ENCODE measurements around the gene STIP1.
A peak's percentile ranks its signal among the peaks of the same experiment; 100 is the strongest.

STIP1 gene

DNA sequence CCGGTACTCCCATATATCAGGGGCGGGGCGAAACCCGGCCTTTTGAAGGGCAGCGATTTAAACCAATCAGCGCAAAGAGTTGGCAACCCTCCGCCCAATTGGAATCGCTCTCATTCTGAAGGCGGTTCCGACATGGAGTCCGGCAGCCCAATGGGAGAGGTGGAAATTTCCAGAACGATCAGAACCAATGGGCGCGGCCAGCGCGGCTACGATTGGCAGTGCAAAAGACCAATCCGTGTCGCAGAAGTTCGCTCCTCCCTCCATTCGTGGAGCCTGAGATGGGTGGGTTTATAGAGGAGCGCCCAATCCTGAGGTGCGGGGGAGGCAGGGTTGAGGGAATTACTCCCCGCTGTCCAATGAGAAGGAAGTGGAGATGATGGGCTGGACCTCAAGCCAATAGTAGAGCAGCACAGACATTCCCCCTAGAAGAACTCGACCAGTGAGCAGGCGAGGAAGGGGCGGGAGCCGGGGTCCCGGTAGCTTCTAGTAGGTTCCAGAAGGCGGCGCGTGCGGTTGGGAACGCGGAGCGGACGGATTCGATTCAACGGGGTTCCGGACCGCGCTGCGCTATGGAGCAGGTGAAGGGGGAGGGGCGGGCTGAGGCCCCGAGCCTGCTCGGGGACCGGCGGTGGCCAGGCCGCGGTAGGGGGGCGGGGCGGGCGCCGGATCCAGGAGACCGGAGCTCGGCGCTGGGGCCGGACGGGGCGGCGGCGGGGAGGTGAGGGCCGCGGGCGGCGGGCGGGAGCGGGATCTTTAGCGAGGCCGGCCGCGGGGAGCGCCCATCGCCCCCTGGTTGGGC, at the start of gene STIP1:
TSS of gene STIP1 (plus strand) at position 479 of the 799 bp plus-strand sequence. CDS start at position 570, 91 bp downstream.
- FAIRE-seq: peak; percentile 93

- no peak for FAIRE-seq
Measured at GRCh38 chr11:64136765-64137441, 49.1 kb upstream of the STIP1 start.

DNA sequence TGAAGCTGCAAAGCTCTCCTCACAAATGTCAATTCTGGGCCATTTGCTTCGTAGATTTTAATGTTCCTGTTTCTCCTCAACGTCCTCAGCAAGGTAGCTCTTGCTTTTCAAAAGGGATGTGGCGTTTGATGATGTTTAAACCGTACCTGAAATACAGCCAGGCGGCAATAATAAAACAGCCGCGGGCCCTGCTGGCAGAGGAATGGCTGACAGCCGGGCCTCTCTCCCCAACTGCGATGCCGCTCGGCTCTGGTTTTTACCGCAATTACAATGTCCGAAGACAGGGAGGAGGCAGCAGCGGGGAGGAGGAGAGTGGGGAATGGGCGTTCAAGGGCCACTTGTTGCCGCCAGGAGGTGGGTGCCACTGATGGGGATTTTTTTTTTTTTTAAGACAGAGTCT, 47.6 kb upstream of the STIP1 start:
- FAIRE-seq: no peak

GRCh38 chr11:64139049-64139448, 46.9 kb upstream of the STIP1 start:
- no peak for FAIRE-seq

DNA sequence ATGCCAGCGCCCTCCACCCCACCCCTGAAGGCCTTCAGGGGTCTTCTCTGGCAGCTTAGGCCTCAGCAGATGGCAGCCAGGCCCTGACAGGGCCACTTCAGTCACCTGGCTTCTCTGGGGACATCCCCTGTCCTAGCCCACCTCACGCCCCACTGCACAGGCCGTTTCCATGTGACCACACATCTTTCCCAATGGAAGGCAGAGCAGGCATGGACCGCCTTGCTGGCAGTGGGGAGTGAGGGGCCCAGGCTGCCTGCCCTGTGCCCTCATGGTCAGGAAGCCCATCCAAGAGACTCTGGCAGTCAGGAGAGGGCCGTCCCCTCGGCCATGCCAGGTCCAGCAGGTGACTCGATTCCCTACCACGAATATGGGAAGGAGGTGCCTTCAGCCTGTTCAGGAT, 45.9 kb upstream of the STIP1 start:
- no peak for FAIRE-seq

DNA sequence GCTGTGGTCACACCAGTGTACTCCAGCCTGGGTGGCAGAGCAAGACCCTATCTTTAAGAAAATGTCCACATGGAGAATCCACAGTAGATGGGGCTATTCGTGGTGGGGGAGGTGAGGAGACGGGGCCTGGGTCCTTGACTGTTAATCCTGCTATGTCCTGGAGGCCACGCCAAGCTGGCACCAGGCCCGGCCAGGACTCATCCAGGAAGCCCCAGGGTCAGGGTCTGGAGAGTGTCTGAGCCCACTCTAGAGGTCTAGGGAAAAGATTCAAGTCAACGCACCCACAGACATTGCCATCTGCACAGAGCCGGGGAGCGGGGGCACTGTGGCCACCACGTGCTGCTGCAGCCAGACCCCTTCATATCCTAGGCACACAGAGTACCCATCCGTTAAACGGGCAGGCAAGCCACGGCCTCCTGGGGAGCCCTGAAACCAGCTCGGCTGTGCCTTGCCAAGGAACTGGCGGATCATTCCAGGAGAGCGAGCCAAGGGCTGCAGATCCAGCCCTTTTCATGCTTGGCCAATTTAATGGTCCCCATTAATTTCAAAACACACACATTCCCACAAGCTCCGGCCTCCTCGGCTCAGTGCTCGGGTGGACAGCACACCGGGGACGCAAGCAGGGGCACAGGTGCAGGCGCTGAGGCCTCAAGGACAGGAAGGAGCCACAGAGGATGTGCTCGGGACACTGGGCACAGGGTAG, 44.7 kb upstream of the STIP1 start:
- FAIRE-seq: no peak

- FAIRE-seq: no peak
Measured at GRCh38 chr11:64144587-64145472, 41.1 kb upstream of the STIP1 start.

DNA sequence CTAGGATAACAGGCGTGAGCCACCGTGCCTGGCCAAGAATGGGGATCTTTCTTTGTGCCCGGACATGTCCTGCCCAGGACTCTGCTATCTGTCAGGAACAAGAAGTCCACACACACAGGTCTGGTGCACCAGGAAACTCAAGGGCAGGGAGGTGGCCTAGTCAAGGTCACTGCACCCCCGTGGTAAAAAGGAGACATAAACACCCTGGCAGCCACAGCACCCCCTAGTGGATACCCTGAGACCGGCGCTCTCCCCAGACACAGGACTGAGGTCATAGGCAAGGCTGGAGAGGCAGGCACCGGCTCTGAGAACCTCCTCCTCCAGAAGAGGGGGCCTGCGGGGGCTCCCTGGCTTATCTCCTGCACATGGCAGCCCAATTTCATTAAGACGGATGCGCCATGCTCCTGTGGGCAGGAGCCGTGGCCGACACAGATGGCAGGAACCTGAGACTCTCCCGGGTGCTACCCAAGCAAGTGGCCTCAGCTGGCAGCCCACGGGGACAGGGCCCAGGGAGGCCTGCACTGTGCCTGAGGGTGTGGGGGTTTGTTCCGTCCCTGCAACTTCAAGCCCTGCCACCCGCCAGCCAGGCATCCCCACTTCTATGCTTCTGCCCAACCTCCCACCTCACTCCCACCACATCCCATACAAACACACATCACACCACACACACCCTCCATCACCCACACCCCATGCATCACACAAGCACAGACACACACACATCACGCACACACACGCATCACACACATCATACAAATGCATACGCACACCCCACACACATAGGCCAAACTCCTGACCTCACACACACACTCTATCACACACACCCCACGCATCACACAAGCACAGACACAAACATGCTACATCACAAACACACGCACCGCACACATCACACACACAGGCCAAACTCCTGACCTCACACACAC, 39.7 kb upstream of the STIP1 start:
- no peak for FAIRE-seq

DNA sequence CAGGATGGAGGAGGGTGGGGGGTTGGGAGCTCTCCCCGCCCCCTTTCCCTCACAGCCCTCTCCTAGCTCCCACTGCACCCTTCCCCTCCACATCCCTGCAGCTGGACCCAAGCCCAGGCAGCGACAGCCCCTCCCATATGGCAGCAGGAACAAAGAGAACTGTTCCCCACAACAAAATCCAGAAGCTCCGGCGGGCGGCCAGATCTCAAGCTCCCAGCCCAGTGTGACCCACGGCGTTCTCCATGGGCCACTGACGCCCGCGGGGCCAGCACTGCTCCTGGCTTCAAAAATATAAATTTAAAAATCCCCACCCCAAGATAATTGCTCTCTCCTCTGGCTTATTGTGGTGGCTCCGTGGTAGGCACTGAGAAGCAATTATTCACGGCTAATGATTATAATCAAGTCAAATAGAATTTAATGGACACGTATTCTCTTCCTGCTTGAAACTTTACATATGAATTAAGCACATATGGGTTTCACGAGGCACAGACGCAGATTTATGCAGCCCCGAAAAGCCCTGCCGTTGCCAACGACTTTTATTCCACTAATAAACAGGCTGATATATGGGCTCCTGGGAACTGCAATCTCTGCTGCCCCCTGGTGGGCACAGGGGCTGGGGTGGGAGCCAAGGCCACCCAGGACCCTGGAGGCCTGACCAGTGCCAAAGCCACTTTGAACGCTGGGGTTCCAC, 37.6 kb upstream of the STIP1 start:
- FAIRE-seq: no peak

DNA sequence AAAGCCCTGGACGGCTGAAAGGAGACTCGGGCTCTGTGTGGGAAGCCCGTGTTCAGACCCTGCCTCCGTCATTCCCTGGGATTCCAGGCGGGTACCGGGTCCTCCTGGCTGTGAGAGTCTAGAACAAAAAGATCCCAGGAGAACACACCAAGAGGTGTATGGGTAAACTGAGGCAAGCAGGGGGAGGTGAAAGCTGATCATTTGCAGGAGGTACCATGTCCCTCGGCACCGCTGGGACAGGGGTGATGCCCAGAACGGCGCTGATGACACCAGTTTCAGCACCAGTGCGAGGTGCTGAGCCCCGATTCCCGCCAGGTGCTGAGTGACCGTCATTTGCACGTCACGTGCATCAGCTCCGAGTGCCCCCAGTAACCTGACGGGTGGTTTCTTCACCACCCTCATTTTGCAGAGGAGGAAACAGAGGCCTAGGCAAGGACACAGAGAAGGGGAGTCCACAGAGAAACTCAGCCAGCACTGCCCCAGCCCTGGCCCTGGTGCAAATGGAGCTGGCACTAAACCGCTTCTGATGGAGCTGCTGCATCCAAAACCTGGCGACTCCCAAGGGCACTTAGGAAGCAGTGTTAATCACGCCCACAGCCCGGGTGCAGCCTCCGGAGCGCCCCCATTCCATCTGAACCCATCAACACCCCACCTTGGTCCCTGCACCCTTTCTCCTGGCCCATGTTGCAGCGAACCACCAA, 36.9 kb upstream of the STIP1 start:
- FAIRE-seq: no peak

- FAIRE-seq: no peak
Measured at GRCh38 chr11:64150051-64150450, 35.9 kb upstream of the STIP1 start.

DNA sequence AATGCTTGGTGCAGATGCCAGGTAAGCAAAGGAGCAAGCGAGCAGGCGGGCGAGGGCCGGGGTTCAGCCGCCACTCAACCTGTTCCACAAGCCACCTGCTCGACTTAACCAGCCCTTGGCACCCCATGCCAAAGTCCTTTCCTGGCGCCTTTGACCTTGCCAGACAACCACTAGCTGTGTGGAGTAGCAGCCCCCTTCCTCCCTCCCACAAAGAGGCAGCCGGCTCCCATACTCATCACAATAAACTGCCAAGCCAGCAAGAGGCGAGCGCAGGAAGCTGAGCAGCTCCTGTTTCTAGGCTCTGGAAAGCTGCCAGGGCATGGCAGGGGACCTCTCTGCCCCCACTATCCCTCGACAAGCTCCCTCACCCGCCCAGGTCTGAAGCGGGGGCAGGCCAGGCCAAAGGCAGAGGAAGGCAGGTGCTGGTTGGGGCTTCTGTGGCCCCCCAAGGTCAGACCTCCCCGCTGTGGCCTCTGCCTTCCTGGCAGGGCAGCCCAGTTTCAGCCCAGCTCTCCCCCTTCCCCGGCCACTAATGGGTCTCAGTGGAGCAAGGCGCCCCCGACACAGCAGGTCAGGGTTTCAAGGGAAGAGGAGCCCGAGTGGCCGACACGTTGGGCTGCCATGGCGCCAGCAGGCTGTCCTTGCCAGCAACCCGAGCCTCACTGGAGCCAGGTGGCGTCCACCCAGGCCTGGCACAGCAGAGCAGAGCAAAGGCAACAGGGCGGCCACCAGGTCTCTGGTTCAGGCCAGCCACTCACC, 35.3 kb upstream of the STIP1 start:
- FAIRE-seq: no peak

GRCh38 chr11:64151337-64151736, 34.6 kb upstream of the STIP1 start:
- FAIRE-seq: no peak

DNA sequence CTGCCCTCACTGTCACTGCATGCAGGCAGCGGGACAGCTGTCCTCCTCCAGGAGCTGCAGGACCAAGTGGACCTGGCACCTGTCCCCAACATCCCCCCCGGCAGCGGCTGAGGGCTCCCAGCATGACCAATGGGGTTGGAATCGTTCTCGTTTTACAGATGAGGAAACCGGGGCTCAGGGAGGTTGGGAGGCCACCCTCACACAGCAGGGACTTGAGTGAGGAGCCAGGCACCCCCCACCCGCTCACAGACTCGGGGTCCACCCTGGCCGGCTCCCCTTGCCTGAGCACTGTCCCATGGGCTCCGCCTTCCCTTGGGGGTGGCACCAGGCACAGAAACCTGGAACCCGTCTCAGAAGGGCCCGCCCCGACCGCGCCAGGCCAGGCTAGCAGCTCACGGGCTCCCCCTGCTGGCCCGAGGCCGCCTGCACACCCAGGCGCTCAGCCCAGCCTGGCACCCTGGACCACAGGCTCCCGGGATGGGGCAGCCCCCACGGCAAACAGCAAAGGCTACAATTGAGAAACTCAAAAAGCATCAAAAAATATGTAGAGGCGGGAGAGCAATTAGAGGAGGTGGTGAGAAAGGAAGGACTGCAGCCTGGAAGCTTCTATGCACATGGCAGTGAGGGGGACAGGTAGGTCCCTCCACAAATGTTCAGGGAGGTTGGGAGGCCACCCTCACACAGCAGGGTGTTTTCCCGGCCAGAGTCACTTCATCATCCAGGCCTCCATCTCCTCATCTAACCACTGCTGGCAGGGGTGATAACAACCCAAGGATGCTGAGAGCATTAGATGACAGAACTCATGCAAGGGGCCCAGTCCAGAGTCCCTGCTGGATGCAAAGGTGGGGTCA, 32.9 kb upstream of the STIP1 start:
- no peak for FAIRE-seq

DNA sequence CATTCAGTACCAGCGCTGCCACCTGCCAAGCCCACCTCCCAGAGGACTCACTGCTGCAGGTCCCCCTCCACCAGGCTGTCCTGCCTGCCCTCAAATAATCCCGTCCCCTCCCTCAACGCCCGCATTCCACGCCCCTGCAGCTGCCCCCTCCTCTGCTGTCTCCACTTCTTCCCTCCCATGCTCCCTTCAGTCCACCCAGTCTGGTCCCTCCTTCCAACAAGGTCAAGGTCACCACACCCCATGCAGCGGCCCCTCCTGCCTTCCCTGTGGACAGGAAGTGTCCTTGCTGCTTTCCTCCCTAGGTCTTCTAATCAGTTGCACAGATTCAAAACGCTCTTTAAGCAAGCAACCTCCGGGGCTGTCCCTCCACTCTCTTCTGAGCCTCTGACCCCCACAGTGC, 32.2 kb upstream of the STIP1 start:
- FAIRE-seq: no peak

GRCh38 chr11:64156235-64157011, 29.5 kb upstream of the STIP1 start:
- FAIRE-seq: no peak

GRCh38 chr11:64157631-64158394, 28.2 kb upstream of the STIP1 start:
- FAIRE-seq: no peak
